OCI-LY7 (cell line): ENCODE results near the gene FOXN3.

Experiments used
- CTCF ChIP-seq: fragments of 200-600 bp; sonication (generic); conservative IDR thresholded peaks from 2 replicates; pipeline ENCODE4 v1.5.1; 2014; ENCODE audit warnings: mild to moderate bottlenecking, antibody characterized with exemption, low read length, moderate library complexity, mixed read lengths
- EZH2phosphoT487 ChIP-seq: fragments of 200-600 bp; sonication (generic); IDR thresholded peaks from 2 replicates; pipeline ENCODE4 v1.6.1; 2018; ENCODE audit warnings: low read depth, borderline replicate concordance, mild to moderate bottlenecking, mixed run types, antibody characterized with exemption, low read length, moderate library complexity, mixed read lengths

- TF ChIP-seq CTCF: no peak
- TF ChIP-seq EZH2phosphoT487: no peak
These were observed 76.5 kb downstream of the FOXN3 start for GRCh38 chr14:89340200-89341181.
